NCI-H1694 (cell line): ENCODE measurements around the gene PKNOX2.

Source experiments
- DNase-seq: peaks from one replicate; lab custom pipeline; 2025; lab: John Stamatoyannopoulos, UW

Gene PKNOX2

GRCh38 chr11:125412509-125412908, 248.0 kb downstream of the PKNOX2 start:
- DNase-seq, result no peak

- DNase-seq, result no peak
Observed at GRCh38 chr11:125413226-125413625, 248.7 kb downstream of the PKNOX2 start.

GRCh38 chr11:125414121-125414520, 249.6 kb downstream of the PKNOX2 start:
- DNase-seq, result no peak

GRCh38 chr11:125416981-125417935, 252.7 kb downstream of the PKNOX2 start:
- no peak for DNase-seq

- DNase-seq, result no peak
Observed at GRCh38 chr11:125418396-125418795, 253.8 kb downstream of the PKNOX2 start.

GRCh38 chr11:125422681-125423080, 258.1 kb downstream of the PKNOX2 start:
- DNase-seq, result no peak

- DNase-seq, result no peak
Observed at GRCh38 chr11:125423247-125423849, 258.8 kb downstream of the PKNOX2 start.

GRCh38 chr11:125425601-125426000, 261.1 kb downstream of the PKNOX2 start:
- no peak for DNase-seq

- no peak for DNase-seq
Observed at GRCh38 chr11:125426818-125427528, 262.4 kb downstream of the PKNOX2 start.

GRCh38 chr11:125428486-125429173, 264.1 kb downstream of the PKNOX2 start:
- no peak for DNase-seq

- no peak for DNase-seq
Observed at GRCh38 chr11:125429174-125429707, 264.7 kb downstream of the PKNOX2 start.

- no peak for DNase-seq
Observed at GRCh38 chr11:125429807-125430678, 265.5 kb downstream of the PKNOX2 start.

- DNase-seq, result no peak
Observed at GRCh38 chr11:125431009-125431408, 266.5 kb downstream of the PKNOX2 start.

GRCh38 chr11:125431481-125431880, 266.9 kb downstream of the PKNOX2 start:
- DNase-seq, result no peak

- no peak for DNase-seq
Observed at GRCh38 chr11:125433454-125434121, 269.0 kb downstream of the PKNOX2 start.

GRCh38 chr11:125435461-125436238, 271.1 kb downstream of the PKNOX2 start:
- DNase-seq, result no peak

GRCh38 chr11:125441648-125442410, 277.3 kb downstream of the PKNOX2 start:
- DNase-seq, result no peak

- no peak for DNase-seq
Observed at GRCh38 chr11:125442946-125443345, 278.4 kb downstream of the PKNOX2 start.
